Measurements from ENCODE around the gene SWAP70.

DNA sequence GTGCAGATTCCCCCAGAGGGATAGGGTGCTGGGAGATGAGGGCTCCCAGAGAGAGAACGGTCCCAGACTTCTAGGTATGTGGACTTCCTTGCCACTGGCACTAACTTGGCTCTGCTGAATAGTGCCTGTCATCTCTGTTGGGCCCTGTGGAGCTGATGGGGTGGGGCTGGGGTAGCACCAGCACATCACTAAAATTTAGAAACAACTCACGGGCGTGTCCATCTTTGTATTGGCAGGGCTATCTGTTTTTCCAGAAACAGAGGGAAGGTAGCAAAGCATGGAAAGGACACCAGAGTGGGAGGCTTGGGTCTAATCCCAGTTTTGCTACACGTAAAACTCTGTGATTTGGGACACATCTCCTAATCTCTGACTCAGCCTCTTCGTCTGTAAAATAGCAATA lies 25.8 kb downstream of the SWAP70 start:
- TF ChIP-seq CTCF (conservative IDR thresholded peaks at IDR 0.05; ENCODE audit: low read length) (no peak), EZH2phosphoT487 (IDR thresholded peaks at IDR 0.05; ENCODE audit: borderline replicate concordance) (no peak)
